Activated CD8-positive, alpha-beta T cell treated with anti-CD3 and anti-CD28 coated beads for 36 hours (primary cell): ENCODE results near the gene MYL3. TPM values are rescaled to one million over a fixed set of nuclear protein-coding genes. Genes with fewer than 3 reads are reported as not detected.

Experiments used
- ATAC-seq: fragments of 200-7000 bp; cut with Tn5 transposase; one replicate; pipeline ENCODE4 v1.10.0; 2021; ENCODE audit warnings: mild to moderate bottlenecking, moderate library complexity
- CTCF ChIA-PET: fragments of 350-600 bp; sonication (Branson Sonifier 250); formaldehyde crosslinking; loops from one replicate; lab custom pipeline; 2021; ENCODE audit warnings: antibody characterized with exemption; lab: Charles Lee
- POLR2A ChIA-PET: fragments of 350-600 bp; sonication (Branson Sonifier 250); formaldehyde crosslinking; loops from one replicate; lab custom pipeline; 2021; ENCODE audit warnings: antibody characterized with exemption; lab: Charles Lee
- DNase-seq: peaks from one replicate; pipeline ENCODE4 v3.0.0-alpha.2; 2020
- H3K27ac Mint-ChIP-seq: one replicate; pipeline ENCODE4 v1.8.0; 2021; ENCODE audit warnings: mild to moderate bottlenecking, mixed read lengths
- H3K27me3 Mint-ChIP-seq: one replicate; pipeline ENCODE4 v1.8.0; 2021; ENCODE audit warnings: mixed read lengths
- H3K36me3 Mint-ChIP-seq: one replicate; pipeline ENCODE4 v1.8.0; 2021; ENCODE audit warnings: low read depth, mixed read lengths
- H3K4me1 Mint-ChIP-seq: one replicate; pipeline ENCODE4 v1.8.0; 2021; ENCODE audit warnings: low read depth, mixed read lengths
- H3K4me3 Mint-ChIP-seq: one replicate; pipeline ENCODE4 v1.8.0; 2021; ENCODE audit warnings: mild to moderate bottlenecking, moderate library complexity, mixed read lengths
- H3K9me3 Mint-ChIP-seq: one replicate; pipeline ENCODE4 v1.8.0; 2021; ENCODE audit warnings: mixed read lengths
- intact Hi-C: fragments of 100-400 bp; cut with micrococcal nuclease; formaldehyde crosslinking; loops from one replicate; pipeline ENCODE4 v1.10.0; 2022
- total RNA-seq, 2 experiments: library from RNA; stranded (reverse); gene quantifications; one replicate each; pipeline ENCODE4 v1.2.3, GENCODE V29; 2021
- TF ChIP-seq, protein P1 (sequence below): fragments of 200-600 bp; IDR thresholded peaks from one replicate; pipeline ENCODE4 v1.8.0; 2022; ENCODE audit warnings: antibody characterized with exemption, mild to moderate bottlenecking

The MYL3 gene
- total RNA-seq, 2 experiments from 2014 or later = not detected

DNA sequence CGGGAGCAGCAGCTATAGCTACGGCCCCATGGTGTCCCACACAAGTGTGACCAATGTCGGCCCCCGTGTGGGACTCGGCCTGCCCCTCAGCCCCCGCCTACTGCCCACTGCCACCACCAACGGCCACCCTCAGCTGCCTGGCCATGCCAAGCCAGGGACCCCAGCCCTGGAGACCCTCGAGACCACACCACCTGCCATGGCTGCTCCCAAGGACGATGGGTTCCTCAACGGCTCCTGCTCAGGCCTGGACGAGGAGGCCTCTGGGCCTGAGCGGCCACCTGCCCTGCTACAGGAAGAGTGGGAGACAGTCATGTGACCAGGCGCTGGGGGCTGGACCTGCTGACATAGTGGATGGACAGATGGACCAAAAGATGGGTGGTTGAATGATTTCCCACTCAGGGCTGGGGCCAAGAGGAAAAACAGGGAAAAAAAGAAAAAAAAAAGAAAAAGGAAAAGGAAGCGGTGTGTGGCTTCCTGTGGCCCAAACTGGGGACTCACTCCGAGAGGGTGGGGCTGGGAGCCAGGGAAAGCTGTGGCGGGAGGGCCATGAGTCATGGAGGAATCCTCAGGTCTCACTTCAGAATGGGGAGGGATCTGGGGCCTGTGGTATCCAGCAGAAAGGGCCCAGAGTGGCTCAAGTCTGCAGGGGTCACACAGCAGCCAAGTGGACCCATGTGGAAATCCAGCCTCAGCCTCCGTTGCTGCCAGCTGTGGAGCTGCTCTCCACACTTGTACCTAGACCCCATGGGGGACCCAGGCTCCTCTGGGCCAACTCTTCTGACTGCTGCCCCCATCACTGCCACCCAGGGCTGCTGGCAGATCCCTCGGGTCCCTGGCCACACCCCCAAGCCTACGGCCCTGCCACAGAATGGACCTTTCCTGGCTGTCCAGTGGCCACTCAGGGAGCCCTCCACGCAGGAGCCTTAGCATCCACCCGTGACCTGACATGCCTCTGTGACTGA lies 40.4 kb upstream of the MYL3 start:
- Mint-ChIP-seq H3K36me3 (no peaks in the 10 kb centered on the region), H3K4me1 (no peaks in the 10 kb centered on the region), H3K27me3 (peaks cover 5% of the 10 kb centered on the region), H3K4me3 (no peak overlapping the region), H3K9me3 (no peaks in the 10 kb centered on the region), H3K27ac (no peak overlapping the region)
- ChIA-PET POLR2A (no interaction called here), CTCF (no interaction called here)
- no peak for ATAC-seq
- no peak for DNase-seq
- intact Hi-C loops = no loop called here
- TF ChIP-seq, protein P1, sequence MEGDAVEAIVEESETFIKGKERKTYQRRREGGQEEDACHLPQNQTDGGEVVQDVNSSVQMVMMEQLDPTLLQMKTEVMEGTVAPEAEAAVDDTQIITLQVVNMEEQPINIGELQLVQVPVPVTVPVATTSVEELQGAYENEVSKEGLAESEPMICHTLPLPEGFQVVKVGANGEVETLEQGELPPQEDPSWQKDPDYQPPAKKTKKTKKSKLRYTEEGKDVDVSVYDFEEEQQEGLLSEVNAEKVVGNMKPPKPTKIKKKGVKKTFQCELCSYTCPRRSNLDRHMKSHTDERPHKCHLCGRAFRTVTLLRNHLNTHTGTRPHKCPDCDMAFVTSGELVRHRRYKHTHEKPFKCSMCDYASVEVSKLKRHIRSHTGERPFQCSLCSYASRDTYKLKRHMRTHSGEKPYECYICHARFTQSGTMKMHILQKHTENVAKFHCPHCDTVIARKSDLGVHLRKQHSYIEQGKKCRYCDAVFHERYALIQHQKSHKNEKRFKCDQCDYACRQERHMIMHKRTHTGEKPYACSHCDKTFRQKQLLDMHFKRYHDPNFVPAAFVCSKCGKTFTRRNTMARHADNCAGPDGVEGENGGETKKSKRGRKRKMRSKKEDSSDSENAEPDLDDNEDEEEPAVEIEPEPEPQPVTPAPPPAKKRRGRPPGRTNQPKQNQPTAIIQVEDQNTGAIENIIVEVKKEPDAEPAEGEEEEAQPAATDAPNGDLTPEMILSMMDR = no peak

- ChIA-PET CTCF (no interaction called here), POLR2A (interaction anchor here (0.7 kb wide), 1 partner anchor 19 kb away, joined by 3 read pairs; no protein-coding TSS in a partner anchor)
- no peak for ATAC-seq
- Mint-ChIP-seq H3K9me3 (no peaks in the 10 kb centered on the region), H3K27me3 (peaks cover 11% of the 10 kb centered on the region), H3K27ac (no peak overlapping the region), H3K4me3 (no peak overlapping the region), H3K36me3 (no peaks in the 10 kb centered on the region), H3K4me1 (no peaks in the 10 kb centered on the region)
- TF ChIP-seq, protein P1 = no peak
- intact Hi-C loops = no loop called here
- DNase-seq = no peak
Observed at GRCh38 chr3:46902188-46902631, 39.0 kb upstream of the MYL3 start.

DNA sequence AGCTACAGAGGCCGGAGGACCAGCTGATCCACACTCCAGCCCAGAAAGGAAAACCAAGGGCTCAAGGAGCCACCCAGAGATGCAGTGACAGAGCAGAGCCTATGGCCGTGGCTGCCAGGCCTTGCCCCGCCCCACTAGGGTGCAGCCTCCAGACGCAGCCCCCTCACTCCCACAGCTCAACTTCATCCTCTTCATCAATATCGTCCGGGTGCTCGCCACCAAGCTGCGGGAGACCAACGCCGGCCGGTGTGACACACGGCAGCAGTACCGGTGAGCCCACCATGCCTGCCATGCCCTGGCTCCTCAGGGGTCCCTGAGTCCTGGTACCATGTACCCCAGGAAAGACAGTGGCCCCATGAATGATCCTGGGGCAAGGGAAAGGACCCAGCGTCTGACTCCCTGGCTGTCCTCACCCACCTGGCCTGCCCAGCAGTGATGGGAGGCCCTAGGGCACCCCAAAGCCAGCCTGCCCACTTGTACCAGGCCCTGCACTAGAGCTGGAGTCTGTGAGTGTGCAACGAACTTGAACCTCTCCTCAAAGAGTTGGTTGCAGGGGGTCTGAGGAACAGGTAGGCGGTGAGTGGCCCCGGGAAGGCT lies 38.4 kb upstream of the MYL3 start:
- no peak for ATAC-seq
- no peak overlapping the region for H3K27ac Mint-ChIP-seq
- TF ChIP-seq, protein P1 = no peak
- intact Hi-C loops = no loop called here
- no peaks in the 10 kb centered on the region for H3K36me3 Mint-ChIP-seq
- no peak for DNase-seq
- POLR2A ChIA-PET = interaction anchor here (0.5 kb wide), 1 partner anchor 46 kb away, joined by 3 read pairs; no protein-coding TSS in a partner anchor
- H3K27me3 Mint-ChIP-seq = peaks cover 11% of the 10 kb centered on the region
- CTCF ChIA-PET = no interaction called here
- no peak overlapping the region for H3K4me3 Mint-ChIP-seq
- H3K4me1 Mint-ChIP-seq = no peaks in the 10 kb centered on the region
- H3K9me3 Mint-ChIP-seq = no peaks in the 10 kb centered on the region

GRCh38 chr3:46901061-46901460 lies 37.8 kb upstream of the MYL3 start:
- POLR2A ChIA-PET = interaction anchor here (0.5 to 0.7 kb wide), 2 partner anchors 45 to 86 kb away, joined by 3 read pairs; no protein-coding TSS in a partner anchor
- no peak overlapping the region for H3K4me3 Mint-ChIP-seq
- no peak for ATAC-seq
- DNase-seq = no peak
- intact Hi-C loops = no loop called here
- TF ChIP-seq, protein P1 = no peak
- peaks cover 12% of the 10 kb centered on the region for H3K27me3 Mint-ChIP-seq
- CTCF ChIA-PET = interaction anchor here (2.8 kb wide), 1 partner anchor 8 kb away, joined by 11 read pairs; no protein-coding TSS in a partner anchor
- H3K36me3 Mint-ChIP-seq = no peaks in the 10 kb centered on the region
- no peaks in the 10 kb centered on the region for H3K4me1 Mint-ChIP-seq
- H3K27ac Mint-ChIP-seq = no peak overlapping the region
- H3K9me3 Mint-ChIP-seq = no peaks in the 10 kb centered on the region
